Vagina (tissue), 2 donors: ENCODE data around the gene SLC16A1.

Experiments
- POLR2A ChIP-seq, 2 donors: fragments of 450-650 bp; IDR thresholded peaks; one replicate each; pipeline ENCODE4 v1.6.1; 2017; ENCODE audit warnings: antibody characterized with exemption in 2 of 2, mild to moderate bottlenecking in 2 of 2, moderate library complexity in 2 of 2
- POLR2AphosphoS5 ChIP-seq, 2 donors: sonication (generic); formaldehyde crosslinking; IDR thresholded peaks; one replicate each; pipeline ENCODE4 v1.9.0; 2017; ENCODE audit warnings: antibody characterized with exemption in 2 of 2, mild to moderate bottlenecking in 2 of 2, low read depth in 1 of 2; ENCODE audit not compliant: insufficient read depth in 1 of 2
- TF ChIP-seq, protein P1 (sequence below), 3 experiments: fragments of 450-650 bp in 2 of 3; fragments of 200-600 bp in 1 of 3; sonication (generic) in 1 of 3; IDR thresholded peaks; one replicate each; pipeline ENCODE4 v1.5.1; 2017 to 2019; ENCODE audit warnings: antibody characterized with exemption in 3 of 3, mild to moderate bottlenecking in 2 of 3, moderate library complexity in 2 of 3

DNA sequence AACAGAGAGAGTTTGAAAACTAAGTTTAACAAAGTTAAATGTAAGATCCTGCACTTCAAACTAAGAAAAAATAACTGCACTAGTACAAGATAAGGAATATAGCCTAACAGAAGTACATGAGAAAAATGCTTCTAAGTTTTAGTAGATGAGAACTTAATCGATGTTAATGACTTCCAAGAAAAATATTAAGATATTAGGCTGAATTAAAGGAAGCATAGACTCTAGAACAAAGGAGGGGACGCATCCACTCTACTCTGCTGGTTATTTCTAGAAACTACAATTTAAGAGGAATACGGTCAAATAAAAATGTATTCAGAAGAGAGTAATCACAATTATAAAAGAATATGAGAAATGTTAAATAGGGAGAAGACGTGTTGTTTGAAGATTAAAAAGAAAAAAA, 46.3 kb upstream of the SLC16A1 start:
- TF ChIP-seq, protein P1, sequence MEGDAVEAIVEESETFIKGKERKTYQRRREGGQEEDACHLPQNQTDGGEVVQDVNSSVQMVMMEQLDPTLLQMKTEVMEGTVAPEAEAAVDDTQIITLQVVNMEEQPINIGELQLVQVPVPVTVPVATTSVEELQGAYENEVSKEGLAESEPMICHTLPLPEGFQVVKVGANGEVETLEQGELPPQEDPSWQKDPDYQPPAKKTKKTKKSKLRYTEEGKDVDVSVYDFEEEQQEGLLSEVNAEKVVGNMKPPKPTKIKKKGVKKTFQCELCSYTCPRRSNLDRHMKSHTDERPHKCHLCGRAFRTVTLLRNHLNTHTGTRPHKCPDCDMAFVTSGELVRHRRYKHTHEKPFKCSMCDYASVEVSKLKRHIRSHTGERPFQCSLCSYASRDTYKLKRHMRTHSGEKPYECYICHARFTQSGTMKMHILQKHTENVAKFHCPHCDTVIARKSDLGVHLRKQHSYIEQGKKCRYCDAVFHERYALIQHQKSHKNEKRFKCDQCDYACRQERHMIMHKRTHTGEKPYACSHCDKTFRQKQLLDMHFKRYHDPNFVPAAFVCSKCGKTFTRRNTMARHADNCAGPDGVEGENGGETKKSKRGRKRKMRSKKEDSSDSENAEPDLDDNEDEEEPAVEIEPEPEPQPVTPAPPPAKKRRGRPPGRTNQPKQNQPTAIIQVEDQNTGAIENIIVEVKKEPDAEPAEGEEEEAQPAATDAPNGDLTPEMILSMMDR (IDR thresholded peaks at IDR 0.05): no peak
- no peak for TF ChIP-seq POLR2A (IDR thresholded peaks at IDR 0.05)
- TF ChIP-seq POLR2AphosphoS5 (IDR thresholded peaks at IDR 0.05; ENCODE audit: insufficient read depth in 1 of 2, low read depth in 1 of 2): no peak
